ENCODE data around the gene VPS37B. TPM values are rescaled to one million over a fixed set of nuclear protein-coding genes. Genes with fewer than 3 reads are reported as not detected.

VPS37B gene
- total and polyA plus RNA-seq, 2 donors (not counting 1 experiment from before 2014, with no cell fraction given) = 66.7 to 88.1 TPM

- peak; percentile 61 for DNase-seq
- Mint-ChIP-seq H3K4me3 (peak overlapping the region; percentile 64), H3K27ac (peak overlapping the region; percentile 86), H3K27me3 (no peaks in the 10 kb centered on the region), H3K9me3 (ENCODE audit: insufficient read depth) (no peaks in the 10 kb centered on the region), H3K4me1 (peaks cover 62% of the 10 kb centered on the region)
- intact Hi-C loops (cut with micrococcal nuclease) = loop anchor here (2.0 to 5.0 kb wide), 2 partner anchors 36 to 374 kb away; no protein-coding TSS in a partner anchor
- H3K9me3 ChIP-seq (ENCODE audit: control extremely low read depth in 1 of 3, control insufficient read depth in 2 of 3, insufficient read depth in 1 of 3, low read length in 2 of 3) = no peaks in the 10 kb centered on the region
- H3K79me2 ChIP-seq (ENCODE audit: control insufficient read depth, insufficient read depth, low read length) = peaks cover 48% of the 10 kb centered on the region
- H3K4me1 ChIP-seq (ENCODE audit: control insufficient read depth in 2 of 2, insufficient read depth in 2 of 2, low read length in 2 of 2) = peaks cover 35 to 59% of the 10 kb centered on the region in 2 donors
- ChIA-PET POLR2A (interaction anchor here (0.5 to 2.5 kb wide), 6 partner anchors 9 to 90 kb away, joined by 3 to 11 read pairs (median 4); no protein-coding TSS in a partner anchor), CTCF (interaction anchor here (1.2 to 19.2 kb wide), 9 partner anchors 8 to 224 kb away, joined by 3 to 388 read pairs (median 19); partner anchors contain the start of gene VPS37B)
- peak overlapping the region in 1 of 2 donors; percentile 30 for H3K27ac ChIP-seq (ENCODE audit: low read length in 2 of 2)
- peaks cover 86% of the 10 kb centered on the region for H4K20me1 ChIP-seq (ENCODE audit: control insufficient read depth, insufficient read depth, low read length, poor library complexity, severe bottlenecking)
- WGBS (ENCODE audit: insufficient coverage) = 77% methylated on average over 8 of the region's 12 CpGs
- no peak for TF ChIP-seq CTCF (IDR thresholded peaks at IDR 0.05)
- TF ChIP-seq EZH2 (IDR thresholded peaks at IDR 0.05; ENCODE audit: borderline replicate concordance, insufficient read depth, low read depth, low read length, poor library complexity, severe bottlenecking) = no peak
- no peak overlapping the region for H3K9ac ChIP-seq (ENCODE audit: low read length)
- peak overlapping the region; percentile 17 for H3K4me2 ChIP-seq (replicated peaks; ENCODE audit: low read depth, low read length, poor library complexity, severe bottlenecking)
- no peak overlapping the region for H2AFZ ChIP-seq (ENCODE audit: insufficient read depth, low read depth, low read length, poor library complexity, severe bottlenecking)
- ATAC-seq (ENCODE audit: low read depth) = peak; percentile 48
- no peaks in the 10 kb centered on the region for H3K27me3 ChIP-seq (replicated peaks in 1 of 4; ENCODE audit: control extremely low read depth in 1 of 4, control insufficient read depth in 3 of 4, insufficient read depth in 4 of 4, low read length in 3 of 4)
- H3K4me3 ChIP-seq (ENCODE audit: control extremely low read depth in 1 of 5, extremely low read depth in 1 of 5, insufficient read depth in 1 of 5, low read depth in 2 of 5, low read length in 4 of 5) = no peak overlapping the region
- peaks cover 2 to 83% of the 10 kb centered on the region in 2 experiments for H3K36me3 ChIP-seq (replicated peaks in 1 of 2; ENCODE audit: control extremely low read depth in 1 of 2, control insufficient read depth in 1 of 2, extremely low read depth in 1 of 2, insufficient read depth in 2 of 2, low read length in 1 of 2)
These were observed 32.8 kb downstream of the VPS37B start for GRCh38 chr12:122862872-122863701.

Data from B cell (primary cell).